ENCODE measurements around the gene PLCD3.

The PLCD3 gene

GRCh38 chr17:45132320-45132571 lies at the start of gene PLCD3:
Gene PLCD3, minus strand, starts transcription at chr17:45132515. Its CDS starts 105 bp downstream, at chr17:45132410.
- DNase-seq: no peak

GRCh38 chr17:45177563-45177962 lies 45.2 kb upstream of the PLCD3 start:
- DNase-seq: no peak

GRCh38 chr17:45175759-45176115 lies 43.4 kb upstream of the PLCD3 start:
- no peak for DNase-seq

GRCh38 chr17:45172541-45173286 lies 40.4 kb upstream of the PLCD3 start:
- DNase-seq: peak; percentile 95

- no peak for DNase-seq
Observed at GRCh38 chr17:45172232-45172540, 39.9 kb upstream of the PLCD3 start.

GRCh38 chr17:45171338-45172231 lies 39.3 kb upstream of the PLCD3 start:
- DNase-seq: peak; percentile 82

GRCh38 chr17:45170931-45171337 lies 38.6 kb upstream of the PLCD3 start:
- no peak for DNase-seq

- no peak for DNase-seq
Observed at GRCh38 chr17:45170280-45170930, 38.1 kb upstream of the PLCD3 start.

- DNase-seq: no peak
Observed at GRCh38 chr17:45168991-45169752, 36.9 kb upstream of the PLCD3 start.

GRCh38 chr17:45164734-45165269 lies 32.5 kb upstream of the PLCD3 start:
- DNase-seq: no peak

- DNase-seq: no peak
Observed at GRCh38 chr17:45162025-45162687, 29.8 kb upstream of the PLCD3 start.

GRCh38 chr17:45161288-45162024 lies 29.1 kb upstream of the PLCD3 start, which contains the start of gene HEXIM2:
Gene HEXIM2, plus strand, starts transcription at chr17:45161875. Its CDS starts 919 bp downstream, at chr17:45162794.
- DNase-seq: peak; percentile 100

- peak; percentile 58 for DNase-seq
Observed at GRCh38 chr17:45160447-45161287, 28.4 kb upstream of the PLCD3 start.

GRCh38 chr17:45156242-45156641 lies 23.9 kb upstream of the PLCD3 start:
- DNase-seq: no peak

GRCh38 chr17:45155483-45155882 lies 23.2 kb upstream of the PLCD3 start:
- DNase-seq: no peak

- DNase-seq: no peak
Observed at GRCh38 chr17:45155029-45155428, 22.7 kb upstream of the PLCD3 start.

GRCh38 chr17:45150911-45151809 lies 18.8 kb upstream of the PLCD3 start:
- no peak for DNase-seq

GRCh38 chr17:45149669-45150664 lies 17.7 kb upstream of the PLCD3 start:
- peak; percentile 59 for DNase-seq

All from EL (cell line).